ENCODE data around the gene ZDHHC16.
"Not testable (repeated sequence)": the region's sequence is repeated elsewhere in the genome, so short reads cannot be mapped to it uniquely, and the experiment has no call there.

Gene ZDHHC16

DNA sequence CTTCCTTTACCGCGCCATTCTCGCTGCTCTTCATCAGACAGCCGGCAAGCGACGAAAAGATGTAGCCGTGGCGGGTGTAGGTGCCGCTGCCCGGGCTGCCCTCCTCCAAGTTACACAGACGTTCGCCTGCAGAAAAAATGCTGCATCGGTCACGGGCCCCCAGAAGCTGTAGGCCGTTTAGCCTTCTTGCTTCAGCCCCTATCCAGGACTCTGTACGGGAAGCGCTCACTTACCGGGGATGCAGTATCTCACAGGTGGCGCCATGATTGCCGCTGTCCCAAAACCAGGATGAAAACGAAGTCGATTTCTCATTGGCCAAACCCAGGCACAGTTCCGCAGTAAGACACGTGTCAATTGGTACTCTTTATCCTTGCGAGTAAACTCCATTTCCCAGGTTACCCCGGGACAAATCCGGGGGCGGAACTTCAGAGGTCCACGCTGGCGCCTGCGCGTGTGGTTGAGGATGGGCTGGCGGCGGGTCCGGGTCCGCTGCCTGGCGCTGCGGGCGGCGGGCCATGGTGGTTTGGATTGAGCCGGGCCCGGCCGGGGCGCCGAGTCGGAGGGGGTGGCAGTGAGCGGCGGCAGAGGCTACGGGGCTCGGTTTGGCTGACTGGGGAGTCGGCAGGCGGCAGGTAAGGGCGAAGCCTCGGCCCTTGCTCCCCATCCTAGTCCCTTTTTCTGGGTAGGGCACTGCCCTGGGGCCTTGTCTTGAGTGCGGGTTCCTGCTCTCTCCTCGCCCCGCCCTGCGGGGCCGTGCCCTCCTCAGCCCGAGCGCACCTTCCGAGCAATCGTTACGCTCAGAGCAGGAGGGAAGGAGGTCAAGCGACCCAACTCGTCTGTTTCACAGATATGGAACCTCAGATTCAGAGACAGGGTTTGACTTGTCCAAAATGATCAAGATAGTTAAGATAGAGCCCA, at the start of gene ZDHHC16, which contains the start of gene EXOSC1:
Gene ZDHHC16 (plus strand): TSS at position 454 of the 918 bp plus-strand sequence. CDS start 5,501 bp downstream, outside the sequence.
Gene EXOSC1 (minus strand): TSS at position 285 of the 918 bp plus-strand sequence. CDS start 21 bp downstream, at position 264.
- peak; percentile 97 for DNase-seq

DNA sequence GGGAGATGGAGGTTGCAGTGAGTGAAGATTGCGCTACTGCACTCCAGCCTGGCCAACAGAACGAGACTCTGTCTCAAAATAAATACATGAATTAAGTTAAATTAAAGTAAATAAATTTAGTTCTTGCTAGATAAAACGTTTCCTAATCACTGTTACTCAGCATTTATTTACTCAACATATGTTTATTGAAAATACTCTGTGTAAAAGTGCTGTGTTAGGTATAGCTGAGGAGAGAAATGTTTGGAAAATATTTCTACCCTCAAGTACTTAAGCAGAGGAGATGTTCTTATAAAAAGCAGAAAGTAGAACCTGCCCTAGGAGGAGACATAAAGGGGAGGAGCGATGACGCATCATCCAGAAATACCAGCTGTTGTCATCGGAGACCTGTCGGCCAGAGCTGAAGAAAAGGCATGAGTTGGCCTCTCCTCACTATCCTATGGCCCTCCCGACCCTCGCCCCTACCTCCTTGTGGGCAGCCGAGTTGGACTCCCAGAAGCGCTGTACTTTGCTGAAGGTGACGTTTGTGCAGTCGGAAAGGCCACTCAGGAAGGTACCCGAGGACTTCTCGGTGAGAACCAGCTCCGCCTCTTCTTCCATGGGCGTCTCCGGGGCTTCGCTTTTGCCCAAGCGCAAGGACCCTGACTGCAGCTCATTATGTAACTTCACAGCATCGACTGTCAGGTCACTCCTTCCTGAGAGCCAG, 46.0 kb upstream of the ZDHHC16 start:
- no peak for DNase-seq

DNA sequence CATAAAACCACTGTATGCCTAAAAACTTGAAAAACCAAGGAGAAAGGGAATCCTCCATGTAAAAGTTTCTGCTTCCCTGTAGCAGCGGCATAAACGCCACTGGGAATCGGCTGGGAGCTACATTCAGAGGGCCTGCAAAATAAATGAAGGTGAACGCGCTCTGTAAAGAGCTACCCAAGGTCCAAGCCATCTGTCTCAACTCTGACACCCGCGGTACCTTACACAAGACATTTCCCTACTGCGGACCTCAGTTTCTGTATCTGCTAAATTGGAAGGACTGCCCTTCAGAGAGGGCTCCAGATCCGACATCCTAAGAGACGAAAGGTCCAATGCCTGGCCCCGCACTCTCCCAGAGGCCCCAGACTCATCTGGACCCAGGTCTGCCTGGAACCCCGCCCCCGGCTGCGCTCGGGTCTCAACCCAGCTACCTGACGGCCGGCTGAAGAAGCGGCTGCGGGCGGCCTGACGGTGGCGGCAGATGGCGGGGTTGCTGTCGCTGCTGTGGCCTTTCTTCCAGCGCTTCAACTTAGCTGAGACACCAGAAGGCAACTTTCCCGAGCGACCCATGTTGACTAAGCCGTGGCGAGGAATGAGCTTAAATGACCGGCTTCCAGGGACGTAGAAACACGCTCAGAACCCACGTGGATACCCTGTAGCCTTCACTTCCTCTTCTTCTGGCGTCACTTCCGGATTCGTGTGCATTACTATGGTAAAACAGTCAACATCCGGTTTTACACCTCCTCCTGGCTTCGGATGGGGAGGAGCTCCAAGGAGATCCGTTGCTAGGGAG, 45.1 kb upstream of the ZDHHC16 start, which contains the start of gene RRP12:
Gene RRP12 (minus strand): TSS at position 676 of the 790 bp plus-strand sequence. CDS start 109 bp downstream, at position 567.
- peak; percentile 96 for DNase-seq

DNA sequence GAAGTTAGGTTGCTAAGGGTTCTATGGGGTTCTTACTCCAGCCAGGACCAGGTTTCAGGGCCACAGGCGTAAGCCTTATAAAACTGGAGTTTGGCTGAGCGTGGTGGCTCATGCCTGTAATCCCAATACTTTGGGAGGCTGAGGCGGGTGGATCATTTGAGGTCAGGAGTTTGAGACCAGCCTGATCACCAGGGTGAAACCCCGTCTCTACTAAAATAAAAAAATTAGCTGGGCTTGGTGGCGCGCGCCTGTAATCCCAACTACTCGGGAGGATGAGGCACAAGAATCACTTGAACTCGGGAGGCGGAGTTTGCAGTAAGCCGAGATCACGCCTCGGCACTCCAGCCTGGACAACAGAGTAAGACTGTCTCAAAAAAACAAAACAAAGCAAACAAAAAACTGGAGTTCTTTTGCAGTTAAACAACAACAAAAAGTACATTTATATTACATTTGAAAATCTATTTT, 44.5 kb upstream of the ZDHHC16 start:
- DNase-seq = no peak

DNA sequence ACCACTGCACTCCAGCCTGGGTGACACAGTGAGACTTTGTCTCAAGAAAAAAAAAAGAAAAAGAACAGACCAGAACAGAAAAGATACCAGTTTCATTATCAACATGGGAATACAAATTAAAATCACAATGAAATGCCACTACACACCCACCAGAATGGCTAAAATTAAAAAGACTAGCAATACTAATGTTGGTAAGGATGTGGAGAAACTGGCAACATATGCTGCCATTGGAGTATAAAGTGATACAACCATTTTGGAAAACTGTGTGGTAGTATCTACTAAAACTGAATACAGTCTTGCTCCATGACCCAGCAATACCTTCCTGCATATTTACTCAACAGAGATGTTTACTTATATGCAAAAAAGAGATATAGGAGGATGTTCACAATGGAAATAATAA, 41.9 kb upstream of the ZDHHC16 start:
- DNase-seq = no peak

DNA sequence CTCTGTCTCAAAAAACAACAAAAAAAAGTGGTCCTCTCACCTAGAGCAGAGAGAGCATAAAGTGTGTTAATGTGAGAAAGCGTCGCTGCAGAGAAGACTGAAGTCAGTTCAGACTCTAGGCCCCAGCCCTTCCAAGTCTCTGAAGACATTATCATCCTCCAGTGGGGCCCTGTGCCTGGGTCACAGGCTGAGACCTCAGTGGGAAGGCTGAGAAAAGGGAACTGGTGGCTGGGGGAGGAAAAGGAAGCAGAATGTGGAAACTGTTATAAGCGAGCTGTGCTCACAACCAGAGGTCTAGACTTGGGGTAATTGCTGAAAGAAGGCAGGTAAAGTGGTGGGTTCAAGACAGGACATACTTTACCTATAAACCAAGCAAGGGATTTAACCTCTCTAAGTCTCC, 39.9 kb upstream of the ZDHHC16 start:
- DNase-seq = no peak

DNA sequence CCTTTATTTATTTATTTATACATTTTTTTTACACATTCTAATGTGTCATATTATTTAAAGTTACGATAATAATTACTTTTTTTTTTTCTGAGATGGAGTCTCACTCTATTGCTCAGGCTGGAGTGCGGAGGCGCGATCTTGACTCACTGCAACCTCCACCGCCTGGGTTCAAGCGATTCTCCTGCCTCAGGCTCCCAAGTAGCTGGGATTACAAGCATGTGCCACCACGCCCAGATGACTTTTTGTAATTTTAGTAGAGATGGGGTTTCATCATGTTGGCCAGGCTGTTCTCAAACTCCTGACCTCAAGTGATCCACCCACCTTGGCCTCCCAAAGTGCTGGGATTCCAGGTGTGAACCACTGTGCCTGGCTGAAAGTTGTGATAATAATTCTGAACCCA, 39.5 kb upstream of the ZDHHC16 start:
- DNase-seq = not testable (repeated sequence)

DNA sequence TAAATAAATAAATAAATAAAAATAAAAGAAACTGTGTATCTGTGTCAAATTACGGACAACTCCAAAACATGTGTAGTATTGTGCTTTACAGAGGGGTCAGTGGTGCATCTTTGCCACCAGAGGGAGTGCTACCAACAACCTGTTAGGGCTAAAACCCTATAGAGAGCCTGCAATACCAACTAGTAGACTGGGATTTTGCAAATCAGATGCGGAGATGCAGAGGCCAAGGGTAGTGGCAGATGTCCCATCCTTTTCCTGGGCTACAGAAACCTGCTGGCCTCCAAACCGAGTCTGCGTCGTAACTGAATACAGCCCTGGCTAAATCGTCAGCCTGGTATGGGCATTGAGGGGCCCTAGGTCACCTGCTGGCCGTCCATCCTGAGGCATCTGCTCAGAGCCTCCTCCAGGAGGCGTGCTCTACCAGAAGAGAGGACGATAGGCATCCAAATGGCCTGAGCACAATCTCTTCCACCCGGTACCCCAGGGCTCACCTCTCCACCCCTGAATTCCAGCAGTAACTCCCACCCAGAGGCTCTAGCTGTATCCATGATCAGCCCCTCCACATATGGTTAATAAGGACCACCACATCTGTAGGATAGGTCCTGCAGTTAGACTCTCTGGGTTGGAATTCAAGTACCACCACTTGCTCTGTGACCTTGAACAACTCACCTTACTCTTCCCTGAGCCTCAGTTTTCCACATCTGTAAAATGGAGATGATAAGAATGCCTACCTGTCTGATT, 38.6 kb upstream of the ZDHHC16 start:
- DNase-seq = peak; percentile 87

DNA sequence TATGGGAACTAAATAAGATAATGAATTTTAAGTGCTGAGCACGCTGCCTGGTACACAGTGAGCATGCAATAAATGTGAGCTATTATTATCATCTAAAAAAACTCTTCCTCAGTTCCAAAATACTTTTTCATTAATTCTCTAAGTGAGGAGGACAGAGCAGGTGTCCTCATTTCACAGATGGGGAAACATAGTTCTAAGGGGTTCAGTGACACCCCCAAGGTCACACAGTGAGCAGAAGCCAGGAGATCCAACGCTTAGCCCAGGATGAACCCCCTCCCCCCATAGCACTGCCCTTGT, 38.1 kb upstream of the ZDHHC16 start:
- DNase-seq = no peak

DNA sequence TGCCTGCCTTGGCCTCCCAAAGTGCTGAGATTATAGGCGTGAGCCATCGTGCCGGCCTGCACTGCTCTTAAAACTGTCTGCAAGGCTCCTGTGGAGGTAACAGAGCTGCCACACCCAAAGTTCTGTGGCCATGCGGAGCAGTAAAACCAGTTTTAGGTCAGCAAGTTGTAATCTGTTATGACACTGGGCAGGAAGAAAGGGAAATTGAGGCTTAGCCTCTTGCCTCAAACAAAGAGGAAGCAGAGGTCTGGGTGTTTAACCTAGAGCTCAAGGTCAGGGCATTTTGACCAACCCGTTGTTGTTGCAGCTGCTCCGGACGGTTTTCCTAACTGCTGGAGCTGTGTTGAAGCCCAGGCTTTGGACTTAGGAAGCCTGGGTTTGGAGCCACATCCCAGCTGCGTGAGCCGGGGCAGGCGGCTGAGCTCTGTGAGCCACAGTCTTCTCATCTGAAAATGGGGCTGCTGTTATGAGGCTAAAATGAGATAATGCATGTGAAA, 37.4 kb upstream of the ZDHHC16 start:
- no peak for DNase-seq

DNA sequence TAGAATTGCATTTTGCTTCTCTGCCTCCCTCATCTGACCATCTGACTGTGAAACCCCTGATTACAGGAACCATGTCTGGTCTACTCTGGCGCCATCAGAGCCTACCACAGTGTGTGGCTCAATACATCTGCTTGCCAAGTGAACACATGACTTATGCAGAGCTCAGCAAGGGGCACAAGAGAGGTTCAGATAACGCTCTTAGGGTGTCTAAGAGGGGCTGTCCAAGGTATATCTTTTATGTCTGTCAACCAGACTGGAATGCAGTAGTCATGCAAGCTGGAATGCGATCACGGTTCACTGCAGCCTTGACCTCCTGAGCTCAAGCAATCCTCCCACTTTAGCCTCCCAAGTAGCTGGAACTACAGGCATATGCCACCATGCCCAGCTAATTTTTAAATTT, 34.6 kb upstream of the ZDHHC16 start:
- DNase-seq = no peak

DNA sequence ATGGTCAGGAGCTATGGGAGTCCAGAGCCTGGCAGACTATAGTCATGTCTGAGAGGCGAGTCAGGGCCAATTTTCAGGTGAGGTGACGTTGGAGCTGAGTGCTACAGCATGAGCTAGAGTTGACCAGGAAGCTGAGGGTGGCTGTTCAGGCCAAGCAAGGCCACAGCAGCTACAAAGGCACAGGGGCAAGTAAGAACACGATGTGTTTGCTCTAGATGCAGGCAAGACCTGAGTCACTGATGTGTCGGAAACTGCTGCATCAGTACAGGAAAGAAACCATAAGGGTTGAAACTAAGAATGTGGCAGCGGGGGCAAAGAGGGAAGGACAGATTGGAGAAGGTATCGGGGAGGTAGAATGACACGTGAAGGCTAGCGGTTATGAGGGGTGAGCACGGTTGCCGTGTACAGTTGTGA, 33.1 kb upstream of the ZDHHC16 start:
- DNase-seq = peak; percentile 91

DNA sequence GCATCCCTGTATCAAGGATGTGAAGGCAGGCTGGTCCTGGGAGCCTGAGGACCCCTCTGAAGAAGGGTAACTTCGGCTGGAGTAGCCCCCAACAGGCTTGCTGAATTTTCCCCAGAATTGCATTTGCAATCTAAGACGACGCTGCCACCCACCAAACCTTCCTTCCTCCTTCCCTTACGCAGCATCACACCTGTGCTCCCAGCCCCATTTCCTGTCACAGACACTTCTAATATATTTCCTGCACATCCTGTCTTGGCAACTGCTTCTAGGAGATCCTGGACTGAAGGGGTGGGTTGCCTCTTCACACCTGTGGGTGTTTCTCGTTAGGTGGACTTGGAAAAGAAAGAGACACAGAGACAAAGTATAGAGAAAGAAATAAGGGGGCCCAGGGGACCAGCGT, 29.4 kb upstream of the ZDHHC16 start:
- no peak for DNase-seq

DNA sequence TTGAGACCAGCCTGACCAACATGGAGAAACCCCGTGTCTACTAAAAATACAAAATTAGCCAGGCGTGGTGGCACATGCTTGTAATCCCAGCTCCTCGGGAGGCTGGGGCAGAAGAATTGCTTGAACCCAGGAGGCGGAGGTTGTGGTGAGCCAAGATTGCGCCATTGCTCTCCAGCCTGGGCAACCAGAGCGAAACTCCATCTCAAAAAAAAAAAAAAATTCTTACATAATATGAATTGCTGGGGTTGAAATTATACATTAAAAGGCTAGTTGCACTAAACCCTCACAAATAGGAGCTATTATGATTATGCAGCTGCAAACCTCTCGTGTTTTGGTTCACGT, 22.2 kb upstream of the ZDHHC16 start:
- not testable (repeated sequence) for DNase-seq

DNA sequence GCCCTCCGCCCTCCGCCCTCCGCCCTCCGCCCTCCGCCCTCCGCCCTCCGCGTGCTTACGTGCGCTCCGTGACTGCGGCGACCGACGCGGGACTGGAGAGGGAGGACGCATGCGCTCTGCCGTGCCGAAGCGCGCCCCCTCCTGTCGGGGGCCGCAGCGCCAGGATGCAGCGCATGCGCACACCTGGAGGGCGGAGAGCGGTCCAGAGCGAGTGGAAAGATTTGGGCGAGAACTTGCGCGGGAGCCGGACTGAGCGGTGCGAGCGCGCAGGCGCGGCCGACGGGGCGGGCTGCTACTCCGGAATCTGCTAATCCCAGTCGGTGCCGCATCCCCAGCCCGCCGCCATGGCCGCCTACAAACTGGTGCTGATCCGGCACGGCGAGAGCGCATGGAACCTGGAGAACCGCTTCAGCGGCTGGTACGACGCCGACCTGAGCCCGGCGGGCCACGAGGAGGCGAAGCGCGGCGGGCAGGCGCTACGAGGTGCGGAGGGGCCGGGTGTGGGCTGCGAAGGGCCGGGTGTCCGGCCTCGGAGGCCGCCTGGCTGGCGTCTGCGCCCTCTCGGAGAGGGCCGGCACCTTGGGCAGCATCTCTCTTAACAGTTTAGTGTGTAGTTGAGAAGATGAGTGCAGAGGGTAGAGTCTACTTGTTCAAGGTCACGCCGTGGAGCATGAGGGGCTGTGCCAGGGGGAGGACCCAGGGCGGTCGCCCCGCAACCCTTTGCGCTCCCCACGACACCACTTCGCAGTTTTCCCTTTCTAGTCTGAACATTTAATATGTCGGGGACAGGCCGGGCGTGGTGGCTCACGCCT, 19.8 kb upstream of the ZDHHC16 start, which contains the start of gene PGAM1:
Gene PGAM1 (plus strand): TSS at position 228 of the 812 bp plus-strand sequence. CDS start 117 bp downstream, at position 345.
- DNase-seq = peak; percentile 99

DNA sequence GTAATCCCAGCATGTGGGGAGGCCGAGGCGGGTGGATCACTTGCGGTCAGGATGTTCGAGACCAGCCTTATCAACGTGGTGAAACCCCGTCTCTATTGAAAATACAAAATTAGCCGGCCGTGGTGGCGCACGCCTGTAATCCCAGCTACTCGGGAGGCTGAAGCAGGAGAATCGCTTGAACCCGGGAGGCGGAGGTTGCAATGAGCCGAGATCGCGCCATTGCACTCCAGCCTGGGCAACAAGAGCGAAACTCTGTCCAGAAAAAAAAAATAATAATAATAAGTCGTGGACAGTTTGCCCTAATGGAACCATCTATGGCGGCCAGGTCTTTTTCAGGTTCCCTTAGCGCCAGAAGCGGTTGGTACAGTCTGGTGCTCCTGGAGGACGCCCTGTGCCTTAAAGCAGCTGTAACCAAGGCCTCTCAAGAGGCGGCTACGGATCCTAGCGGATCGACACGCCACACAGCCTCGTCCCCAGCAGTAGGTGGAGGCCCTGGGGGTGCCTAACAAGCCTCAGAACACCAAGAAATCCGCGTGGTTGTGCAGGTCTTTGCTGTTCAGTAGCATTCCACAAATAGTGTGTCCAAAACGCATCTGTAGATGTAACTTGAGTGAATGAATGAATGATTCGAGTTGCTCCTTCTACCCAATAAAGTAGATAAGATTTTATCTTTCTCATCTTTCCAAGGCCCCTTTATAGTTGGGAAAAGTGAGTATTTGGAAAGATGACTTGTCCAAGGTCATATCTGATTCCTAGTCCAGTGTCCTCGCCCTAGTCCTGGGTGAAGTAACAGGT, 19.0 kb upstream of the ZDHHC16 start:
- no peak for DNase-seq

DNA sequence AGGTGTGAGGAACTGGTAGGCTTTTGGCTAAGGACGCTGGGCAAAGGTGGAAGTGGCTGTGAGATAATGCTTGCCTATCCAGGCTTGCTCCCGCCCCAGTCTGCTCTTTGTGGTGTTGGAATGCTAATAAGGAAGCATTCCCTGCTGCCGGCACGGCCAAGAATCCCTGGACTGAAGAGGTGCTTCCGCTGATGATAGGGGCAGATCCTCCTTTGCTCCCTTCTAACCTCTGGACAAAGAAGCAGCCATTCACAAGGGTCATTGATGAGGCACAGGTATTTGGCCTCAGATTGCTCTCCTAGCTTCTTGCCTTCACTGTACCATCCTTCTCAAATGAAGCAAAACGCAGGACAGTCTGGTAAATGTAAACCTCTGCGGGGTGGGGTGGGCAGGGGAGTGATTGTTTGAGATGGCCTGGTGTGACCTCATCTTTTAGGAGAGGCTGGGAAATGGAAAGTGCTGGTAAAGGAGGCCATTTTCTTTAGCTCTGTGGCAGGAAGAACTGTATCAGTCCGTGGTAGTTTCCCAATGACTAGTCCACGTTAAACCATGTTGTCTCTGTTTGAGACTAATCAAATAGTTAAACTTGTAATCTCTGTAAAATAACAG, 18.3 kb upstream of the ZDHHC16 start:
- peak; percentile 81 for DNase-seq

DNA sequence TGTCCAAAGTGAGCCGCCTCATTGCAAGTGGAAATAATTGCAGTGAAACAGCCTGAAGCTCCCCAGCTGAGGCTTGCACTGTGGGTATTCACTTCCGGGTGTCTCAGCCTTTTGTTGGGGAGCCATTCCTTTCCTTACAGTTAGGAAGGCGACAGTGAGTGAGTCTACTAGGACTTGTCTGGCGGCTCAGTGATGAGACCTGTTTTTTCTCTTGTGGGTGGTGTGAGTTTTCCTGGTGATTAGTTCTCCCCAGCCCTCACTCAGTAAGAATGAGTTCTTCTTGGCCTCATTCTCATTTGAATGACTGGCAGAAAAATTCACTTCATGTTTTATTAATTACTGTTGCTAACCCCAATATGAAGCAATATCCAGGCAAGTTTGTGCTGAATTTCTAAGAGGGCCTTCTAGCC, 17.4 kb upstream of the ZDHHC16 start:
- peak; percentile 62 for DNase-seq

DNA sequence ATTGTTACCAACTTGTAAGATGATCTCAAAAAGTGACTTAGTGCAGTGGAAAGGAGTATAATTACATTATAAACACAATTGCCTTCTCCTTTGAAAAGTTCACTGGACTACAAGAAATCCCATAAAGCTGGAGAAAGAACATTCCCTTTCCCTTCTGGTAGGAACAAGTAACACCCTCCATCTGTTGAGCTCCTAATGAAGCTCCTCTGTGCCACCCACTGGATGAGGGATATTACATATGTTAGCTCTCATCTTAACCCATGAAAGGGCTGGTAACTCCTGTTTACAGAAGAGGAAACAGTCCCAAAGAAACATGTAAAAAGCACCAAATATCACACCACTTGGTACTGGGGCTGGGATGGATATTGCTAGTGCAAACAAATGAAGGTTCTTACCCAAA, 11.9 kb upstream of the ZDHHC16 start:
- DNase-seq = no peak

DNA sequence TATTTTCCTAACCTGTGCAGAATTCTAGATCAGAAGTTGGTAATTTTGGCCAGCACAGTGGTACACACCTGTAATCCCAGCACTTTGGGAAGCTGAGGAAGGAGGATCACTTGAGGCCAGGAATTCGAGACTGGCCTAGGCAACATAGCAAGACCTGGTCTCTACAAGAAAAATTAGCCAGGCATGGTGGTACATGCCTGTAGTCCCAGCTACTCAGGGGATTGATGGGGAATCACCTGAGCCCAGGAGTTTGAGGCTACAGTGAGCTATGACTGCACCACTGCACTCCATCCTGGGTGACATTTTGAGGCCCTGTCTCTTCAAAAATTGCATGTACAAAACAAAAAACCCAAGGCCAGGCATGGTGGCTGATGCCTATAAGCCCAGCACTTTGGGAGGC, 11.4 kb upstream of the ZDHHC16 start:
- DNase-seq = no peak
